Measurements from ENCODE around the gene ATAT1.
"Not testable (repeated sequence)": the region's sequence is repeated elsewhere in the genome, so short reads cannot be mapped to it uniquely, and the experiment has no call there.

The ATAT1 gene

GRCh38 chr6:30654798-30655742, 28.4 kb downstream of the ATAT1 start:
- no peak for DNase-seq

GRCh38 chr6:30655743-30656094, 29.0 kb downstream of the ATAT1 start:
- no peak for DNase-seq

- DNase-seq = no peak
Observed at GRCh38 chr6:30656513-30656912, 29.8 kb downstream of the ATAT1 start.

- DNase-seq = no peak
Observed at GRCh38 chr6:30657454-30657853, 30.8 kb downstream of the ATAT1 start.

GRCh38 chr6:30657922-30658321, 31.2 kb downstream of the ATAT1 start:
- DNase-seq = not testable (repeated sequence)

- DNase-seq = no peak
Observed at GRCh38 chr6:30664994-30665767, 38.5 kb downstream of the ATAT1 start.

- not testable (repeated sequence) for DNase-seq
Observed at GRCh38 chr6:30666300-30666699, 39.6 kb downstream of the ATAT1 start.

- DNase-seq = no peak
Observed at GRCh38 chr6:30670760-30671527, 44.3 kb downstream of the ATAT1 start.

GRCh38 chr6:30672445-30673253, 46.0 kb downstream of the ATAT1 start, which contains the start of gene DHX16:
TSS of gene DHX16 (minus strand) at chr6:30673006. CDS start at chr6:30672841, 165 bp downstream.
- DNase-seq = peak; percentile 95

- no peak for DNase-seq
Observed at GRCh38 chr6:30676660-30677285, 50.1 kb downstream of the ATAT1 start.

- DNase-seq = no peak
Observed at GRCh38 chr6:30678964-30679726, 52.5 kb downstream of the ATAT1 start.

GRCh38 chr6:30679765-30680535, 53.3 kb downstream of the ATAT1 start:
- DNase-seq = no peak

GRCh38 chr6:30681766-30682142, 55.1 kb downstream of the ATAT1 start:
- DNase-seq = no peak

GRCh38 chr6:30682143-30683117, 55.8 kb downstream of the ATAT1 start:
- peak; percentile 86 for DNase-seq

GRCh38 chr6:30683183-30683979, 56.7 kb downstream of the ATAT1 start:
- DNase-seq = no peak

- no peak for DNase-seq
Observed at GRCh38 chr6:30683980-30684338, 57.3 kb downstream of the ATAT1 start.

- no peak for DNase-seq
Observed at GRCh38 chr6:30684386-30685156, 57.9 kb downstream of the ATAT1 start.

Measured in amniotic stem cell (primary cell).